ENCODE data around the gene RASA1. TPM values are rescaled to one million over a fixed set of nuclear protein-coding genes. Genes with fewer than 3 reads are reported as not detected.

The RASA1 gene
- total RNA-seq, 1 donor from 2014 or later = 17.7 TPM

DNA sequence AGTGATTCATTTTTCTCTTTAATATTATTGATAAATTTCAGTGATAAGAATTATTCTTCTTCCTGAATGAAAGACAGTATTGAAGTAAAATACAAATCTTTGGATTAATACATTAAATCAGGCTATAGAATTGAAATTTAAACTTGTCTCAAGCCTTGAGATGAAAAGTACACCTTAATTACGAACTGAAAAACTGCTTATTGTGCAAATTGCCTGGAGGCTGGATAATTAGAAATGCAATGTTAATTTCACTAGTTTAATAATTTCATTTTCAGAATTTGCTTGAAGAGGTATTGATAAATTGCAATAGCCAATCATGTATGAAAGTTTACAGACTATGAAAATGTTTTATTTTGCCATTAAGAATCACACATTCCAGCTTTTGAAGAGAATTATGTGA, 156.1 kb downstream of the RASA1 start:
- Histone ChIP-seq H3K27ac (ENCODE audit: low read depth, low read length) (no peak overlapping the region), H3K9me3 (ENCODE audit: control insufficient read depth in 3 of 3, low read length in 3 of 3) (no peaks in the 10 kb centered on the region), H3K36me3 (ENCODE audit: control insufficient read depth in 3 of 3, insufficient read depth in 3 of 3, low read length in 3 of 3) (no peaks in the 10 kb centered on the region), H3K4me3 (ENCODE audit: low read length in 3 of 3) (no peak overlapping the region), H3K27me3 (ENCODE audit: control insufficient read depth in 3 of 3, insufficient read depth in 3 of 3, low read length in 3 of 3) (no peaks in the 10 kb centered on the region), H3K9ac (ENCODE audit: low read depth in 1 of 3, low read length in 3 of 3) (no peak overlapping the region), H3K4me1 (ENCODE audit: control insufficient read depth in 3 of 3, insufficient read depth in 3 of 3, low read length in 3 of 3) (no peaks in the 10 kb centered on the region)

DNA sequence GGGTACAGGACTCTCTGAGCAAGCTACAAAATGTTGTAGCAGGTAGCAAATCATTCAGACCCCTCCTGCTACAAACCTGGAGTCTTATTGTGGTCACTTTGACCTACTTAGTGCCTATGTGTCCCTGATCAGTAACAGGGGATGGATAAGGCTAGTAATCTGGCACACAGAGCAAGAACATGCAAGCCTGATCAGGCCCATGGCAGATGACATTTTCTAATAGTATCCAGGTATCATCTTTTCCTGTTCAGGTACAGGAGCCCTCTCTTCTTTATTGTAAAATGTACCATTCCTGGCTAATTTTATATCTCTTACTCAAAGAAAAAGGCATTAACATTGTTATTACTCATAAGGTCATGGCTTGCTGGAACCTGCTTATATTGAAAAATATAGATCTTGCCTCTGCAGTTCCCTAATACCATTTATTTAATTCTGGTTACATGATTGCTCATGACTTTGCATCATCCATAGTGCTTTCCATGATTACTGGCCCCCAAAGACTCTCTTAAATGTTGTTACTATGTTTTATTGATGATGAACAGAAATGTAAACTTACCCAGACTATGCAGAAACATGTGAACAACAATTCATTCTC, 163.3 kb downstream of the RASA1 start:
- Histone ChIP-seq H3K4me1 (ENCODE audit: control insufficient read depth in 3 of 3, insufficient read depth in 3 of 3, low read length in 3 of 3) (no peaks in the 10 kb centered on the region), H3K4me3 (ENCODE audit: low read length in 3 of 3) (no peak overlapping the region), H3K9me3 (ENCODE audit: control insufficient read depth in 3 of 3, low read length in 3 of 3) (no peaks in the 10 kb centered on the region), H3K9ac (ENCODE audit: low read depth in 1 of 3, low read length in 3 of 3) (no peak overlapping the region), H3K27me3 (ENCODE audit: control insufficient read depth in 3 of 3, insufficient read depth in 3 of 3, low read length in 3 of 3) (no peaks in the 10 kb centered on the region), H3K36me3 (ENCODE audit: control insufficient read depth in 3 of 3, insufficient read depth in 3 of 3, low read length in 3 of 3) (no peaks in the 10 kb centered on the region), H3K27ac (ENCODE audit: low read depth, low read length) (no peak overlapping the region)

DNA sequence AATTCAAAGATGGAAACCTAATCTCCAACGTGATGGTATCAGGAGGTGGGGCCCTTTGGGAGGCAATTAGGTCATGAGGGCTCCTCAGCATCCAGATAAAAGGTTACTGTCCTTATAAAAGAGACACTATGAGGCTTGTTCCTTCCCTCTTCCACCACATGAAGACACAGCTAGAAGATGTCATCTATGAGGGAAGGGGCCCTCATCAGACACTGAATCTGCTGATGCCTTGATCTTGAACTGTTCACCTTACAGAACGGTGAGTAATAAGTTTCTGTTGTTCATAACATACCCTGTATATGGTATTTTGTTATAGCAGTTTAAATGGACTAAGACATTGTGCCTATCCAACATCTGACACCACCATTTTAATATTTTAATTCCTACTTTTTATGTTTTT, 164.8 kb downstream of the RASA1 start:
- H3K27me3 ChIP-seq (ENCODE audit: control insufficient read depth in 3 of 3, insufficient read depth in 3 of 3, low read length in 3 of 3) = no peaks in the 10 kb centered on the region
- no peak overlapping the region for H3K4me3 ChIP-seq (ENCODE audit: low read length in 3 of 3)
- H3K36me3 ChIP-seq (ENCODE audit: control insufficient read depth in 3 of 3, insufficient read depth in 3 of 3, low read length in 3 of 3) = no peaks in the 10 kb centered on the region
- H3K9ac ChIP-seq (ENCODE audit: low read depth in 1 of 3, low read length in 3 of 3) = no peak overlapping the region
- no peaks in the 10 kb centered on the region for H3K4me1 ChIP-seq (ENCODE audit: control insufficient read depth in 3 of 3, insufficient read depth in 3 of 3, low read length in 3 of 3)
- no peak overlapping the region for H3K27ac ChIP-seq (ENCODE audit: low read depth, low read length)
- no peaks in the 10 kb centered on the region for H3K9me3 ChIP-seq (ENCODE audit: control insufficient read depth in 3 of 3, low read length in 3 of 3)

DNA sequence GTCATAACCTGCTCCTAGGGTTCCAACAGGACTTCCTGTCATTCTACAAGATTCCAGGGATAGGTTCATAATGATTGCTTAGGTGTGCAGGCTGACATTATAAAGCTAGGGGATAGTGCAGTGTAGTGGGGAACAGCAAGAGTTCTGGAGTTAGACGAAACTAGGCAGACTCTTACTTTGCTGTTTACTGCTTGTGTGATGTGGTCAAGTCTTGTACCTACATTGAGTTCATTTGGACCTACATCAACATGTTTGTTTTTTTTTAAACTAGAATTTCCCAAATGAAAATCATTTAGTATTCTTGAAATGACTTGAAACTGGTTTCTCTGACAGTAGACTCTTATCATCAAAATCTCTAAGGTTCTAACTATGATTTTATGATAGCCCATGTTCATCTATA, 166.3 kb downstream of the RASA1 start:
- H3K9me3 ChIP-seq (ENCODE audit: control insufficient read depth in 3 of 3, low read length in 3 of 3) = no peaks in the 10 kb centered on the region
- H3K9ac ChIP-seq (ENCODE audit: low read depth in 1 of 3, low read length in 3 of 3) = no peak overlapping the region
- H3K4me3 ChIP-seq (ENCODE audit: low read length in 3 of 3) = no peak overlapping the region
- no peaks in the 10 kb centered on the region for H3K27me3 ChIP-seq (ENCODE audit: control insufficient read depth in 3 of 3, insufficient read depth in 3 of 3, low read length in 3 of 3)
- H3K4me1 ChIP-seq (ENCODE audit: control insufficient read depth in 3 of 3, insufficient read depth in 3 of 3, low read length in 3 of 3) = no peaks in the 10 kb centered on the region
- H3K36me3 ChIP-seq (ENCODE audit: control insufficient read depth in 3 of 3, insufficient read depth in 3 of 3, low read length in 3 of 3) = no peaks in the 10 kb centered on the region
- no peak overlapping the region for H3K27ac ChIP-seq (ENCODE audit: low read depth, low read length)

DNA sequence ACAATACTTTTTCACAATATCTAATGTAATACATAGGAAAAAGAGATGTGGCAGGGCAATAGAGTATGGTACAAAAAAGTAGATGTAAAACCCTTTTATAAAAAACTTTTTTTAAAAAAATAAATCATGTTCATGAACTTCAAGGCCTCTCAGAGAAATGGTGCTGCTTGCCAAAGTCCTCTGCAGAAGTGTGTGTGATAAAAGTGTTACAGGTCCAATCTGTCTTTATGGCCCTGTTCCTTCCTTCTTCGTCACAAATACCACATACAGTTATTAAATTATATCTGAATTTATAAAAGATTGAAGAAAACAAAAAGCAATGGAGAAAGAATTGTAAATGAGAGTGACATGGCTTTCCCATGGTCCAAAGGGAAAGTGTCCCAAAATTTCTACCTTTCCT, 166.8 kb downstream of the RASA1 start:
- H3K9ac ChIP-seq (ENCODE audit: low read depth in 1 of 3, low read length in 3 of 3) = no peak overlapping the region
- H3K36me3 ChIP-seq (ENCODE audit: control insufficient read depth in 3 of 3, insufficient read depth in 3 of 3, low read length in 3 of 3) = no peaks in the 10 kb centered on the region

DNA sequence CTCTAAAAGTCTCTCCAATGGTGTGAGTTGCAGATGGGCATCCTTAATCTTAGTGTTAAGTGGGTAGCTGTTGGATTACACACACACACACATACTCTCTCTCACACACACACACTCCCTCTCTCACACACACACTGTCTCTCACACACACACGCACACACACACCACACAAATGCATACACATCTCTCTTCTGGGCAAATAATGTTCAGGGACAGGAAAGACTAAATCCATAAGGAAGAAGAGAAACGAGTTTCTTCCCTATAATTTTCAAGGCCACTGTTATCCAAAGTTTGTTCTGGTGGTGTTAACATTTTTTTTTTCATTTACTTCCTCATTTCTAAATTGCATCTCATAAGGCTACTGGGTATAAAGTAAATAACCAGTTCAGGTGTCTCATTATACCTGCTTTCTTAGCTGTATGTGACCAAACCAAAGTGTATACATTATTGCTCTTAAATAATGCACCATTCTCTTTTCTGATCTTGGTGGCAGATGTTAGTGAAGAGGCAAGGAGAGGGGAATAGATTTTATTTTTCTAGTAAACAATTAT, 167.5 kb downstream of the RASA1 start:
- no peak overlapping the region for H3K27ac ChIP-seq (ENCODE audit: low read depth, low read length)
- no peak overlapping the region for H3K4me3 ChIP-seq (ENCODE audit: low read length in 3 of 3)
- H3K4me1 ChIP-seq (ENCODE audit: control insufficient read depth in 3 of 3, insufficient read depth in 3 of 3, low read length in 3 of 3) = no peaks in the 10 kb centered on the region
- no peaks in the 10 kb centered on the region for H3K36me3 ChIP-seq (ENCODE audit: control insufficient read depth in 3 of 3, insufficient read depth in 3 of 3, low read length in 3 of 3)
- H3K9me3 ChIP-seq (ENCODE audit: control insufficient read depth in 3 of 3, low read length in 3 of 3) = no peaks in the 10 kb centered on the region
- no peaks in the 10 kb centered on the region for H3K27me3 ChIP-seq (ENCODE audit: control insufficient read depth in 3 of 3, insufficient read depth in 3 of 3, low read length in 3 of 3)
- H3K9ac ChIP-seq (ENCODE audit: low read depth in 1 of 3, low read length in 3 of 3) = no peak overlapping the region

More for the DNA sequence above, 166.8 kb downstream of the RASA1 start:
- H3K4me1 ChIP-seq (ENCODE audit: control insufficient read depth in 3 of 3, insufficient read depth in 3 of 3, low read length in 3 of 3) = no peaks in the 10 kb centered on the region
- H3K9me3 ChIP-seq (ENCODE audit: control insufficient read depth in 3 of 3, low read length in 3 of 3) = no peaks in the 10 kb centered on the region
- no peak overlapping the region for H3K27ac ChIP-seq (ENCODE audit: low read depth, low read length)
- no peaks in the 10 kb centered on the region for H3K27me3 ChIP-seq (ENCODE audit: control insufficient read depth in 3 of 3, insufficient read depth in 3 of 3, low read length in 3 of 3)
- no peak overlapping the region for H3K4me3 ChIP-seq (ENCODE audit: low read length in 3 of 3)

DNA sequence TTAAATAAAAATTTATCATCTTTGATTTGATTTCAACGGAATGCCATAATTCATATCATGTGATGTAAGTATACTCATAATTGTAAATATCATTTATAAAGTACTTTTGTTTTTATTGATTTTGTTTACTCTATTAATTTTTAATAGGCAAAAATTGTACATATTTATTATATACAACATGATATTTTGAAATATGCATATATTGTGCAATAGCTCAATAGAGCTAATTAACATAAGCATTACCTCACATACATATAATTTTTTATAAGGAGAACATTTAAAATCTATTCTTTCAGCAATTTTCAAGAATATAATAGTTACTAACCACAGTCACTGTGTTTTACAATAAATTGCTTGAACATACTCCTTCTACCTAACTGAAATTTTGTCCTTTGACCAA, 170.0 kb downstream of the RASA1 start:
- H3K4me3 ChIP-seq (ENCODE audit: low read length in 3 of 3) = no peak overlapping the region
- H3K27ac ChIP-seq (ENCODE audit: low read depth, low read length) = no peak overlapping the region
- no peak overlapping the region for H3K9ac ChIP-seq (ENCODE audit: low read depth in 1 of 3, low read length in 3 of 3)
- no peaks in the 10 kb centered on the region for H3K9me3 ChIP-seq (ENCODE audit: control insufficient read depth in 3 of 3, low read length in 3 of 3)
- no peaks in the 10 kb centered on the region for H3K4me1 ChIP-seq (ENCODE audit: control insufficient read depth in 3 of 3, insufficient read depth in 3 of 3, low read length in 3 of 3)
- no peaks in the 10 kb centered on the region for H3K36me3 ChIP-seq (ENCODE audit: control insufficient read depth in 3 of 3, insufficient read depth in 3 of 3, low read length in 3 of 3)
- H3K27me3 ChIP-seq (ENCODE audit: control insufficient read depth in 3 of 3, insufficient read depth in 3 of 3, low read length in 3 of 3) = no peaks in the 10 kb centered on the region

DNA sequence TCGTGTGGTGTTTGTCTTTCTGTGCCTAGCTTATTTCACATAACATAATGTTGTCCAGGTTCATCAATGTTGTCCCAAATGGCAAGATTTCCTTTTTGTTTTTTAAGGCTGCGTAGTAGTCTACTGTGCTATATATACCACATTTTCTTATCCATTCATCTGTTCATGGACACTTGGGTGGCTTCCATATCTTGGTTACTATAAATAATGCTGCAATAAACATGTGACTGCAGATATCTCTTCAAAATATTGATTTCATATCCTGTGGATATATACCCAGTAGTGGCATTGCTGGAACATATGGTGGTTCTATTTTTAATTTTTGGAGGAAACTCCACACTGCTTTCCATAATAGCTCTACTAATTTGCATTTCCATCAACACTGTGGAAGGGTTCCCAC, 170.5 kb downstream of the RASA1 start:
- no peaks in the 10 kb centered on the region for H3K9me3 ChIP-seq (ENCODE audit: control insufficient read depth in 3 of 3, low read length in 3 of 3)

More for the DNA sequence above, 170.5 kb downstream of the RASA1 start:
- H3K36me3 ChIP-seq (ENCODE audit: control insufficient read depth in 3 of 3, insufficient read depth in 3 of 3, low read length in 3 of 3) = no peaks in the 10 kb centered on the region
- no peak overlapping the region for H3K27ac ChIP-seq (ENCODE audit: low read depth, low read length)
- H3K27me3 ChIP-seq (ENCODE audit: control insufficient read depth in 3 of 3, insufficient read depth in 3 of 3, low read length in 3 of 3) = no peaks in the 10 kb centered on the region
- no peak overlapping the region for H3K4me3 ChIP-seq (ENCODE audit: low read length in 3 of 3)
- H3K4me1 ChIP-seq (ENCODE audit: control insufficient read depth in 3 of 3, insufficient read depth in 3 of 3, low read length in 3 of 3) = no peaks in the 10 kb centered on the region
- no peak overlapping the region for H3K9ac ChIP-seq (ENCODE audit: low read depth in 1 of 3, low read length in 3 of 3)

Small RNA genes within 50 kb of the gene (small RNA-seq; reads per million reads assigned to genes)
- gene RN7SL629P (not detected), gene RNU6-606P (not detected), gene RNU6-727P (not detected)

Other genes with a start within 250 kb of the RASA1 start
- gene CCNH, start 145.0 kb downstream of the RASA1 start, total RNA-seq = 51.7 TPM